HepG2 (cell line): ENCODE measurements around the gene KHK. TPM values are rescaled to one million over a fixed set of nuclear protein-coding genes. Genes with fewer than 3 reads are reported as not detected.

Experiments used
- AHR ChIP-seq: IDR thresholded peaks from 2 replicates; pipeline ENCODE4 v1.6.1; 2018; ENCODE audit warnings: missing genetic modification reagents, missing compliant biosample characterization
- ATF3 ChIP-seq: sonication (generic); formaldehyde crosslinking; IDR thresholded peaks from 2 replicates; pipeline ENCODE4 v1.4.0; 2020; ENCODE audit warnings: missing genetic modification reagents
- CREB1 ChIP-seq, 2 experiments: fragments of 450-650 bp in 1 of 2; IDR thresholded peaks; 2 replicates each; pipeline ENCODE4 v1.6.1; 2016 to 2017; ENCODE audit warnings: control low read depth in 1 of 2, mild to moderate bottlenecking in 1 of 2, missing compliant biosample characterization in 1 of 2, missing genetic modification characterization in 1 of 2
- EP300 ChIP-seq, 3 experiments: sonication (generic) in 1 of 3; formaldehyde crosslinking in 1 of 3; IDR thresholded peaks; 2 replicates each; pipeline versions ENCODE4 v1.5.1 to v1.6.1; 2011 to 2020; ENCODE audit warnings: low read depth in 2 of 3, low read length in 2 of 3, borderline replicate concordance in 1 of 3, improper control_type of control experiment in 1 of 3, mild to moderate bottlenecking in 1 of 3, missing genetic modification reagents in 1 of 3, moderate library complexity in 1 of 3
- HDAC2 ChIP-seq: sonication (generic); formaldehyde crosslinking; IDR thresholded peaks from 2 replicates; pipeline ENCODE4 v1.4.0; 2020; ENCODE audit warnings: missing genetic modification reagents
- HMGA1 ChIP-seq: sonication (generic); formaldehyde crosslinking; conservative IDR thresholded peaks from 2 replicates; pipeline ENCODE4 v1.4.0; 2020; ENCODE audit warnings: missing genetic modification reagents
- LCORL ChIP-seq, 2 experiments: fragments of 450-650 bp in 1 of 2; sonication (generic) in 1 of 2; formaldehyde crosslinking in 1 of 2; IDR thresholded peaks; 2 replicates each; pipeline versions ENCODE4 v1.5.0 to v1.6.1; 2017 to 2020; ENCODE audit warnings: antibody characterized with exemption in 1 of 2, missing genetic modification reagents in 1 of 2
- NFKB2 ChIP-seq: sonication (generic); formaldehyde crosslinking; IDR thresholded peaks from 2 replicates; pipeline ENCODE4 v1.4.0; 2020; ENCODE audit warnings: missing genetic modification reagents, borderline replicate concordance
- NR3C1 ChIP-seq: sonication (generic); formaldehyde crosslinking; IDR thresholded peaks from 2 replicates; pipeline ENCODE4 v1.4.0; 2020; ENCODE audit warnings: missing genetic modification reagents
- PAX8 ChIP-seq: sonication (generic); formaldehyde crosslinking; IDR thresholded peaks from 2 replicates; pipeline ENCODE4 v1.8.0; 2022; ENCODE audit warnings: mild to moderate bottlenecking, missing genetic modification reagents, borderline replicate concordance
- PHF8 ChIP-seq: sonication (generic); formaldehyde crosslinking; IDR thresholded peaks from 2 replicates; pipeline ENCODE4 v1.5.0; 2020; ENCODE audit warnings: missing genetic modification reagents
- SMAD3 ChIP-seq: sonication (generic); formaldehyde crosslinking; IDR thresholded peaks from 2 replicates; pipeline ENCODE4 v1.4.0; 2020; ENCODE audit warnings: missing genetic modification reagents
- ZMYM4 ChIP-seq: sonication (generic); formaldehyde crosslinking; IDR thresholded peaks from 2 replicates; pipeline ENCODE4 v1.8.1; 2023; ENCODE audit warnings: mild to moderate bottlenecking, missing genetic modification reagents
- ZNF264 ChIP-seq: sonication (generic); formaldehyde crosslinking; IDR thresholded peaks from 2 replicates; pipeline ENCODE4 v1.4.0; 2020; ENCODE audit warnings: missing genetic modification reagents
- ZNF414 ChIP-seq: sonication (generic); formaldehyde crosslinking; IDR thresholded peaks from 2 replicates; pipeline ENCODE4 v1.5.0; 2020; ENCODE audit warnings: missing genetic modification reagents
- ZNF432 ChIP-seq: sonication (generic); formaldehyde crosslinking; IDR thresholded peaks from 2 replicates; pipeline ENCODE4 v1.5.0; 2020; ENCODE audit warnings: missing genetic modification reagents, mild to moderate bottlenecking, borderline replicate concordance
- ZNF615 ChIP-seq: sonication (generic); formaldehyde crosslinking; IDR thresholded peaks from 2 replicates; pipeline ENCODE4 v1.5.0; 2020; ENCODE audit warnings: mild to moderate bottlenecking, missing genetic modification reagents, borderline replicate concordance
- ZNF616 ChIP-seq: sonication (generic); formaldehyde crosslinking; IDR thresholded peaks from 2 replicates; pipeline ENCODE4 v1.5.0; 2020; ENCODE audit warnings: low read depth, mild to moderate bottlenecking, missing genetic modification reagents
- ZNF782 ChIP-seq: sonication (generic); formaldehyde crosslinking; IDR thresholded peaks from 2 replicates; pipeline ENCODE4 v1.4.0; 2020; ENCODE audit warnings: missing genetic modification reagents, mild to moderate bottlenecking, borderline replicate concordance
- ZNF850 ChIP-seq: sonication (generic); formaldehyde crosslinking; conservative IDR thresholded peaks from 2 replicates; pipeline ENCODE4 v1.9.0; 2021; ENCODE audit warnings: mild to moderate bottlenecking, missing genetic modification reagents
- ZNF878 ChIP-seq: sonication (generic); formaldehyde crosslinking; IDR thresholded peaks from 2 replicates; pipeline ENCODE4 v1.8.1; 2023; ENCODE audit warnings: mild to moderate bottlenecking, missing genetic modification reagents, moderate library complexity
- polyA plus RNA-seq, 8 experiments: library from polyadenylated mRNA; depleted of rRNA in 3 of 8; stranded (reverse) in 7 of 8; unstranded in 1 of 8; fragments of >200 nt; fragmentation: Illumina TruSeq in 4 of 8; extraction: Trizol in 4 of 8; gene quantifications; 2 replicates each; pipeline versions ENCODE4 v1.2.1 to v1.2.3, GENCODE V29; 2011 to 2016; ENCODE audit warnings: low read depth in 4 of 8, missing spikeins in 1 of 8, mixed read lengths in 1 of 8; ENCODE audit not compliant: insufficient read depth in 1 of 8
- total RNA-seq, 5 experiments: library from RNA; depleted of rRNA; stranded (reverse); fragments of >200 nt; fragmentation: Illumina TruSeq; extraction: Trizol; gene quantifications; 2 replicates each; pipeline ENCODE4 v1.2.3, GENCODE V29; 2016; ENCODE audit warnings: low read depth in 1 of 5
- TF ChIP-seq, protein P1 (sequence below): sonication (generic); formaldehyde crosslinking; IDR thresholded peaks from 2 replicates; pipeline ENCODE4 v1.4.0; 2020; ENCODE audit warnings: missing genetic modification reagents, borderline replicate concordance
- TF ChIP-seq, protein P2 (sequence below): sonication (generic); formaldehyde crosslinking; IDR thresholded peaks from 2 replicates; pipeline ENCODE4 v1.9.0; 2022; ENCODE audit warnings: low read depth, missing genetic modification reagents
- TF ChIP-seq, protein P3 (sequence below): sonication (generic); formaldehyde crosslinking; IDR thresholded peaks from 2 replicates; pipeline ENCODE4 v1.8.0; 2022; ENCODE audit warnings: missing genetic modification reagents, low read depth, mild to moderate bottlenecking, borderline replicate concordance

Gene KHK
- total and polyA plus RNA-seq, 2 of the 13 experiments (the other 11 are each of a cell fraction or from before 2014, with no cell fraction given) = 40.9 to 99.2 TPM

- TF ChIP-seq ZNF615 (CRISPR knock-in tag) (no peak), ZNF850 (CRISPR knock-in tag) (no peak), ZNF432 (no peak), AHR (no peak), ZNF782 (CRISPR knock-in tag) (no peak), CREB1 (IDR thresholded peaks at IDR 0.05) (no peak), CREB1 (CRISPR knock-in tag; IDR thresholded peaks at IDR 0.05) (no peak), ZNF264 (CRISPR knock-in tag) (no peak), EP300 (IDR thresholded peaks at IDR 0.05; ENCODE audit: low read depth in 2 of 2, low read length in 2 of 2) (no peak), EP300 (CRISPR knock-in tag; IDR thresholded peaks at IDR 0.05; ENCODE audit: borderline replicate concordance) (no peak), ZNF616 (CRISPR knock-in tag) (no peak), HDAC2 (CRISPR knock-in tag) (no peak), HMGA1 (CRISPR knock-in tag) (no peak), ZMYM4 (CRISPR knock-in tag) (no peak), ATF3 (no peak), NFKB2 (no peak), ZNF414 (no peak), PHF8 (CRISPR knock-in tag) (0 out of 2 replicates have a peak, but pooled peaks have one; percentile 21), LCORL (IDR thresholded peaks at IDR 0.05) (no peak), LCORL (CRISPR knock-in tag; IDR thresholded peaks at IDR 0.05) (no peak), SMAD3 (no peak), ZNF878 (CRISPR knock-in tag) (0 out of 2 replicates have a peak, but pooled peaks have one; percentile 37), NR3C1 (no peak), PAX8 (no peak)
- TF ChIP-seq, protein P1, sequence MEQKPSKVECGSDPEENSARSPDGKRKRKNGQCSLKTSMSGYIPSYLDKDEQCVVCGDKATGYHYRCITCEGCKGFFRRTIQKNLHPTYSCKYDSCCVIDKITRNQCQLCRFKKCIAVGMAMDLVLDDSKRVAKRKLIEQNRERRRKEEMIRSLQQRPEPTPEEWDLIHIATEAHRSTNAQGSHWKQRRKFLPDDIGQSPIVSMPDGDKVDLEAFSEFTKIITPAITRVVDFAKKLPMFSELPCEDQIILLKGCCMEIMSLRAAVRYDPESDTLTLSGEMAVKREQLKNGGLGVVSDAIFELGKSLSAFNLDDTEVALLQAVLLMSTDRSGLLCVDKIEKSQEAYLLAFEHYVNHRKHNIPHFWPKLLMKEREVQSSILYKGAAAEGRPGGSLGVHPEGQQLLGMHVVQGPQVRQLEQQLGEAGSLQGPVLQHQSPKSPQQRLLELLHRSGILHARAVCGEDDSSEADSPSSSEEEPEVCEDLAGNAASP = no peak
- TF ChIP-seq, protein P2, sequence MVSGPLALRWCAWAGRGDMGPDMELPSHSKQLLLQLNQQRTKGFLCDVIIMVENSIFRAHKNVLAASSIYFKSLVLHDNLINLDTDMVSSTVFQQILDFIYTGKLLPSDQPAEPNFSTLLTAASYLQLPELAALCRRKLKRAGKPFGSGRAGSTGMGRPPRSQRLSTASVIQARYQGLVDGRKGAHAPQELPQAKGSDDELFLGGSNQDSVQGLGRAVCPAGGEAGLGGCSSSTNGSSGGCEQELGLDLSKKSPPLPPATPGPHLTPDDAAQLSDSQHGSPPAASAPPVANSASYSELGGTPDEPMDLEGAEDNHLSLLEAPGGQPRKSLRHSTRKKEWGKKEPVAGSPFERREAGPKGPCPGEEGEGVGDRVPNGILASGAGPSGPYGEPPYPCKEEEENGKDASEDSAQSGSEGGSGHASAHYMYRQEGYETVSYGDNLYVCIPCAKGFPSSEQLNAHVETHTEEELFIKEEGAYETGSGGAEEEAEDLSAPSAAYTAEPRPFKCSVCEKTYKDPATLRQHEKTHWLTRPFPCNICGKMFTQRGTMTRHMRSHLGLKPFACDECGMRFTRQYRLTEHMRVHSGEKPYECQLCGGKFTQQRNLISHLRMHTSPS (CRISPR knock-in tag) = no peak
- TF ChIP-seq, protein P3, sequence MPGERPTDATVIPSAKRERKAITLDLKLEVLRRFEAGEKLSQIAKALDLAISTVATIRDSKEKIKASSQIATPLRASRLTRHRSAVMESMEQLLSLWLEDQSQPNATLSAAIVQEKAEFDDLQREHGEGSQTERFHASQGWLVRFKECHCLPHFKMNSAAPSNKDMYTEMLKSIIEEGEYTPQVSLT (CRISPR knock-in tag) = no peak
Observed at GRCh38 chr2:27128668-27129571, 42.3 kb downstream of the KHK start (continued).
